Measurements from ENCODE around the gene VAT1. TPM values are rescaled to one million over a fixed set of nuclear protein-coding genes. Genes with fewer than 3 reads are reported as not detected.
A peak's percentile ranks its signal among the peaks of the same experiment; 100 is the strongest.
"Not testable (repeated sequence)": the region's sequence is repeated elsewhere in the genome, so short reads cannot be mapped to it uniquely, and the experiment has no call there.

The VAT1 gene
- polyA plus RNA-seq, 1 of the 3 experiments (the other 2 are of a cell fraction): 170 TPM

GRCh38 chr17:43003542-43004172, 18.5 kb downstream of the VAT1 start:
- Histone ChIP-seq H3K9me2 (no peaks in the 10 kb centered on the region), H3K79me2 (ENCODE audit: insufficient read depth) (peaks cover 37% of the 10 kb centered on the region), H3K9ac (no peak overlapping the region), H4K20me1 (ENCODE audit: insufficient read depth) (peaks cover 40% of the 10 kb centered on the region), H3K27ac (ENCODE audit: low read depth in 2 of 2, low read length in 1 of 2) (peak overlapping the region in 1 of 2 experiments; percentile 25; a peak in 1 of 4 replicates), H3F3A (replicated peaks; ENCODE audit: insufficient read depth) (peaks cover 77% of the 10 kb centered on the region), H3K4me3 (ENCODE audit: low read depth in 2 of 2, low read length in 1 of 2) (no peak overlapping the region), H3K4me2 (no peak overlapping the region), H3K27me3 (ENCODE audit: insufficient read depth) (no peaks in the 10 kb centered on the region), H2AFZ (ENCODE audit: low read depth) (no peak overlapping the region), H3K9me3 (no peaks in the 10 kb centered on the region), H3K36me3 (replicated peaks in 1 of 2; ENCODE audit: control insufficient read depth in 1 of 2, insufficient read depth in 2 of 2, low read length in 1 of 2) (peaks cover 31 to 41% of the 10 kb centered on the region in 2 experiments), H3K4me1 (ENCODE audit: control insufficient read depth in 1 of 2, insufficient read depth in 2 of 2, low read depth in 1 of 2, low read length in 1 of 2) (peaks cover 6 to 7% of the 10 kb centered on the region in 2 experiments; a peak in 2 of 4 replicates)
- 86% methylated on average over 5 of the region's 5 CpGs for WGBS (ENCODE audit: low lambda C conversion rate)
- ChIA-PET POLR2A (no interaction called here), CTCF (interaction anchor here (0.9 kb wide), 1 partner anchor 14 kb away, joined by 3 read pairs; no protein-coding TSS in a partner anchor)
- no peak for TF ChIP-seq NFIC (IDR thresholded peaks at IDR 0.05; ENCODE audit: borderline replicate concordance)
- no peak for TF ChIP-seq TAF1 (IDR thresholded peaks at IDR 0.05; ENCODE audit: borderline replicate concordance, low read depth, low read length)
- TF ChIP-seq ZBTB33 (IDR thresholded peaks at IDR 0.05; ENCODE audit: borderline replicate concordance, low read depth): no peak
- TF ChIP-seq EZH2phosphoT487 (IDR thresholded peaks at IDR 0.05; ENCODE audit: borderline replicate concordance, low read depth): no peak
- no peak for TF ChIP-seq REST (IDR thresholded peaks at IDR 0.05; ENCODE audit: low read depth, low read length)
- TF ChIP-seq POLR2AphosphoS5 (IDR thresholded peaks at IDR 0.05; ENCODE audit: low read depth, low read length): no peak
- no peak for TF ChIP-seq SMC3 (IDR thresholded peaks at IDR 0.05; ENCODE audit: low read depth, low read length)
- no peak for TF ChIP-seq FOSL2 (IDR thresholded peaks at IDR 0.05; ENCODE audit: borderline replicate concordance, low read depth)
- no peak for TF ChIP-seq IRF3 (IDR thresholded peaks at IDR 0.05; ENCODE audit: low read depth, low read length)
- no peak for TF ChIP-seq GABPA (IDR thresholded peaks at IDR 0.05; ENCODE audit: low read depth)
- DNase-seq: no peak

GRCh38 chr17:43000894-43001293, 21.3 kb downstream of the VAT1 start:
- H3F3A ChIP-seq (replicated peaks; ENCODE audit: insufficient read depth): peaks cover 78% of the 10 kb centered on the region

More at GRCh38 chr17:43000894-43001293, 21.3 kb downstream of the VAT1 start:
- Histone ChIP-seq H3K9ac (peak overlapping the region; percentile 24; the same call in 1 of the 2 replicates), H3K36me3 (replicated peaks in 1 of 2; ENCODE audit: control insufficient read depth in 1 of 2, insufficient read depth in 2 of 2, low read length in 1 of 2) (peaks cover 31 to 41% of the 10 kb centered on the region in 2 experiments), H3K4me1 (ENCODE audit: control insufficient read depth in 1 of 2, insufficient read depth in 2 of 2, low read depth in 1 of 2, low read length in 1 of 2) (peaks cover 6 to 11% of the 10 kb centered on the region in 2 experiments; a peak in 2 of 4 replicates), H3K4me2 (peak overlapping the region; percentile 16; the same call in 1 of the 2 replicates), H3K79me2 (ENCODE audit: insufficient read depth) (peaks cover 41% of the 10 kb centered on the region), H4K20me1 (ENCODE audit: insufficient read depth) (peaks cover 41% of the 10 kb centered on the region)
- H3K27ac ChIP-seq (ENCODE audit: low read depth in 2 of 2, low read length in 1 of 2); H3K4me3 ChIP-seq (ENCODE audit: low read depth in 2 of 2, low read length in 1 of 2); H3K9me2 ChIP-seq; H3K9me3 ChIP-seq; H2AFZ ChIP-seq (ENCODE audit: low read depth); CTCF ChIA-PET; H3K27me3 ChIP-seq (ENCODE audit: insufficient read depth); DNase-seq: not testable (repeated sequence)
- 94% methylated on average over 13 of the region's 13 CpGs for WGBS (ENCODE audit: low lambda C conversion rate)
- POLR2A ChIA-PET: interaction anchor here (1.0 kb wide), 1 partner anchor 23 kb away, joined by 3 read pairs; no protein-coding TSS in a partner anchor

All from SK-N-SH (cell line).